ES-I3 (cell line): Measurements from ENCODE around the gene CACNA2D1.

Experiments
- H3K36me3 ChIP-seq: 2 replicates; pipeline ENCODE4 v1.6.1; 2013; ENCODE audit warnings: mild to moderate bottlenecking, low read length, control low read depth, moderate library complexity; ENCODE audit not compliant: insufficient read depth
- H3K4me1 ChIP-seq: 2 replicates; pipeline ENCODE4 v1.6.1; 2013; ENCODE audit warnings: mild to moderate bottlenecking, control low read depth, low read length; ENCODE audit not compliant: insufficient read depth
- H3K9ac ChIP-seq: 2 replicates; pipeline ENCODE4 v1.6.1; 2013; ENCODE audit warnings: low read depth, mild to moderate bottlenecking, low read length, moderate library complexity
- H3K9me3 ChIP-seq: 2 replicates; pipeline ENCODE4 v1.6.1; 2013; ENCODE audit warnings: mild to moderate bottlenecking, low read length, moderate library complexity; ENCODE audit not compliant: control insufficient read depth, insufficient read depth

CACNA2D1 gene

DNA sequence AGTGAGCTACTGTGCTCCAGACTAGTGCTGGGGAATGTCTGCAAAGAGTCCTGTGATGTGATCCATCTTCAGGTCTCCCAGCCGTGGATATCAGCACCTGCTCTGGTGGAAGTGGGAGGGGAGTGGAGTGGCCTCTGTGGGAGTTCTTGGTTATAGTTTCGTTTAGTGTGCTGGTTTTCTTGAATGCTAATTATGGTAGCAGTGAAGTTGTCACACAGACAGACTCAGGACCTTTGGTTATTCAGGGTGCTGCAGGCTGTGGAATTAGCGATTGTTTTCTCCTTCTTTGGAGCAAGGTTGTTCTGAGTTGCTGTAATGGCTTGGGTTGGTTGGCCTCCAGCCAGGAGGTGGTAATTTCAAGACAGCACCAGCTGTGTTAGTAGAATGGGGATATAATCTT, 541.0 kb downstream of the CACNA2D1 start:
- no peaks in the 10 kb centered on the region for H3K4me1 ChIP-seq
- H3K9ac ChIP-seq: no peak overlapping the region
- no peaks in the 10 kb centered on the region; the same call in 1 of the 2 replicates for H3K9me3 ChIP-seq
- no peaks in the 10 kb centered on the region for H3K36me3 ChIP-seq
